Measurements from ENCODE around the gene GPR82. TPM values are rescaled to one million over a fixed set of nuclear protein-coding genes. Genes with fewer than 3 reads are reported as not detected.

The GPR82 gene
- total RNA-seq, 1 experiment from 2014 or later: not detected

- H2AFZ ChIP-seq (ENCODE audit: low read length): no peak overlapping the region
- no peak overlapping the region for H3K9ac ChIP-seq (ENCODE audit: low read length)
- H3K79me2 ChIP-seq (ENCODE audit: low read length): no peaks in the 10 kb centered on the region
- no peak overlapping the region for H3K4me2 ChIP-seq (ENCODE audit: low read depth, low read length, poor library complexity, severe bottlenecking)
- H3K27ac ChIP-seq (ENCODE audit: low read length): no peak overlapping the region
- no peaks in the 10 kb centered on the region for H3K36me3 ChIP-seq (ENCODE audit: insufficient read depth, low read length)
- DNase-seq: no peak
- no peak overlapping the region for H3K4me3 ChIP-seq (ENCODE audit: low read length)
- no peaks in the 10 kb centered on the region for H3K27me3 ChIP-seq (ENCODE audit: low read length)
- H3K9me3 ChIP-seq (ENCODE audit: low read length): no peaks in the 10 kb centered on the region
- H4K20me1 ChIP-seq (ENCODE audit: insufficient read depth, low read depth, low read length): no peaks in the 10 kb centered on the region
- peaks cover 5% of the 10 kb centered on the region for H3K4me1 ChIP-seq (ENCODE audit: low read length)
- no peaks in the 10 kb centered on the region for H3K9me2 ChIP-seq (replicated peaks; ENCODE audit: insufficient read depth, low read length)
Observed at GRCh38 chrX:41739871-41740270, 15.9 kb downstream of the GPR82 start.

- H3K79me2 ChIP-seq (ENCODE audit: low read length): no peaks in the 10 kb centered on the region
- H3K9ac ChIP-seq (ENCODE audit: low read length): no peak overlapping the region
- H3K27me3 ChIP-seq (ENCODE audit: low read length): no peaks in the 10 kb centered on the region
- no peaks in the 10 kb centered on the region for H3K36me3 ChIP-seq (ENCODE audit: insufficient read depth, low read length)
- no peaks in the 10 kb centered on the region for H3K9me3 ChIP-seq (ENCODE audit: low read length)
- no peak overlapping the region for H2AFZ ChIP-seq (ENCODE audit: low read length)
- H3K4me3 ChIP-seq (ENCODE audit: low read length): no peak overlapping the region
- H4K20me1 ChIP-seq (ENCODE audit: insufficient read depth, low read depth, low read length): no peaks in the 10 kb centered on the region
- H3K9me2 ChIP-seq (replicated peaks; ENCODE audit: insufficient read depth, low read length): no peaks in the 10 kb centered on the region
- H3K4me2 ChIP-seq (ENCODE audit: low read depth, low read length, poor library complexity, severe bottlenecking): no peak overlapping the region
- H3K4me1 ChIP-seq (ENCODE audit: low read length): no peaks in the 10 kb centered on the region
- no peak overlapping the region for H3K27ac ChIP-seq (ENCODE audit: low read length)
- DNase-seq: no peak
Observed at GRCh38 chrX:41750716-41751115, 26.7 kb downstream of the GPR82 start.

GRCh38 chrX:41758401-41758800 is 34.4 kb downstream of the GPR82 start:
- Histone ChIP-seq H3K9me2 (replicated peaks; ENCODE audit: insufficient read depth, low read length) (no peaks in the 10 kb centered on the region), H3K79me2 (ENCODE audit: low read length) (no peaks in the 10 kb centered on the region), H4K20me1 (ENCODE audit: insufficient read depth, low read depth, low read length) (no peaks in the 10 kb centered on the region), H2AFZ (ENCODE audit: low read length) (no peak overlapping the region), H3K9ac (ENCODE audit: low read length) (no peak overlapping the region), H3K27ac (ENCODE audit: low read length) (no peak overlapping the region), H3K9me3 (ENCODE audit: low read length) (no peaks in the 10 kb centered on the region), H3K36me3 (ENCODE audit: insufficient read depth, low read length) (no peaks in the 10 kb centered on the region), H3K4me3 (ENCODE audit: low read length) (no peak overlapping the region), H3K4me2 (ENCODE audit: low read depth, low read length, poor library complexity, severe bottlenecking) (no peak overlapping the region), H3K4me1 (ENCODE audit: low read length) (no peaks in the 10 kb centered on the region), H3K27me3 (ENCODE audit: low read length) (no peaks in the 10 kb centered on the region)
- no peak for DNase-seq

GRCh38 chrX:41759817-41760216 is 35.8 kb downstream of the GPR82 start:
- H3K27me3 ChIP-seq (ENCODE audit: low read length): no peaks in the 10 kb centered on the region
- no peaks in the 10 kb centered on the region for H3K9me3 ChIP-seq (ENCODE audit: low read length)
- no peaks in the 10 kb centered on the region for H3K79me2 ChIP-seq (ENCODE audit: low read length)
- H3K36me3 ChIP-seq (ENCODE audit: insufficient read depth, low read length): no peaks in the 10 kb centered on the region
- H2AFZ ChIP-seq (ENCODE audit: low read length): no peak overlapping the region
- no peak overlapping the region for H3K4me3 ChIP-seq (ENCODE audit: low read length)
- H3K9me2 ChIP-seq (replicated peaks; ENCODE audit: insufficient read depth, low read length): no peaks in the 10 kb centered on the region
- DNase-seq: peak; percentile 81
- H3K4me1 ChIP-seq (ENCODE audit: low read length): no peaks in the 10 kb centered on the region
- no peak overlapping the region for H3K9ac ChIP-seq (ENCODE audit: low read length)
- H3K4me2 ChIP-seq (ENCODE audit: low read depth, low read length, poor library complexity, severe bottlenecking): no peak overlapping the region
- no peak overlapping the region for H3K27ac ChIP-seq (ENCODE audit: low read length)
- H4K20me1 ChIP-seq (ENCODE audit: insufficient read depth, low read depth, low read length): no peaks in the 10 kb centered on the region

- H3K9me2 ChIP-seq (replicated peaks; ENCODE audit: insufficient read depth, low read length): no peaks in the 10 kb centered on the region
- H3K4me3 ChIP-seq (ENCODE audit: low read length): no peak overlapping the region
- H3K27me3 ChIP-seq (ENCODE audit: low read length): no peaks in the 10 kb centered on the region
- H3K79me2 ChIP-seq (ENCODE audit: low read length): no peaks in the 10 kb centered on the region
- no peak for DNase-seq
- no peak overlapping the region for H3K27ac ChIP-seq (ENCODE audit: low read length)
- no peak overlapping the region for H2AFZ ChIP-seq (ENCODE audit: low read length)
- H3K9me3 ChIP-seq (ENCODE audit: low read length): no peaks in the 10 kb centered on the region
- no peaks in the 10 kb centered on the region for H3K36me3 ChIP-seq (ENCODE audit: insufficient read depth, low read length)
- H3K4me2 ChIP-seq (ENCODE audit: low read depth, low read length, poor library complexity, severe bottlenecking): no peak overlapping the region
- H4K20me1 ChIP-seq (ENCODE audit: insufficient read depth, low read depth, low read length): no peaks in the 10 kb centered on the region
- no peak overlapping the region for H3K9ac ChIP-seq (ENCODE audit: low read length)
- H3K4me1 ChIP-seq (ENCODE audit: low read length): no peaks in the 10 kb centered on the region
Observed at GRCh38 chrX:41761169-41761568, 37.2 kb downstream of the GPR82 start.

- H4K20me1 ChIP-seq (ENCODE audit: insufficient read depth, low read depth, low read length): no peaks in the 10 kb centered on the region
- no peak overlapping the region for H3K9ac ChIP-seq (ENCODE audit: low read length)
- H3K4me3 ChIP-seq (ENCODE audit: low read length): no peak overlapping the region
- no peak overlapping the region for H3K4me2 ChIP-seq (ENCODE audit: low read depth, low read length, poor library complexity, severe bottlenecking)
- no peaks in the 10 kb centered on the region for H3K27me3 ChIP-seq (ENCODE audit: low read length)
- DNase-seq: no peak
- no peaks in the 10 kb centered on the region for H3K9me3 ChIP-seq (ENCODE audit: low read length)
- no peak overlapping the region for H3K27ac ChIP-seq (ENCODE audit: low read length)
- no peaks in the 10 kb centered on the region for H3K36me3 ChIP-seq (ENCODE audit: insufficient read depth, low read length)
- no peaks in the 10 kb centered on the region for H3K4me1 ChIP-seq (ENCODE audit: low read length)
- H3K9me2 ChIP-seq (replicated peaks; ENCODE audit: insufficient read depth, low read length): no peaks in the 10 kb centered on the region
- no peak overlapping the region for H2AFZ ChIP-seq (ENCODE audit: low read length)
- no peaks in the 10 kb centered on the region for H3K79me2 ChIP-seq (ENCODE audit: low read length)
Observed at GRCh38 chrX:41761702-41762101, 37.7 kb downstream of the GPR82 start.

- Histone ChIP-seq H3K4me1 (ENCODE audit: low read length) (no peaks in the 10 kb centered on the region), H3K9ac (ENCODE audit: low read length) (no peak overlapping the region)
Observed at GRCh38 chrX:41779030-41779564, 55.1 kb downstream of the GPR82 start.

More at GRCh38 chrX:41779030-41779564, 55.1 kb downstream of the GPR82 start:
- no peaks in the 10 kb centered on the region for H3K27me3 ChIP-seq (ENCODE audit: low read length)
- H3K9me3 ChIP-seq (ENCODE audit: low read length): no peaks in the 10 kb centered on the region
- no peak overlapping the region for H3K4me3 ChIP-seq (ENCODE audit: low read length)
- no peaks in the 10 kb centered on the region for H3K9me2 ChIP-seq (replicated peaks; ENCODE audit: insufficient read depth, low read length)
- no peak overlapping the region for H3K4me2 ChIP-seq (ENCODE audit: low read depth, low read length, poor library complexity, severe bottlenecking)
- H2AFZ ChIP-seq (ENCODE audit: low read length): no peak overlapping the region
- no peaks in the 10 kb centered on the region for H3K36me3 ChIP-seq (ENCODE audit: insufficient read depth, low read length)
- H4K20me1 ChIP-seq (ENCODE audit: insufficient read depth, low read depth, low read length): no peaks in the 10 kb centered on the region
- no peaks in the 10 kb centered on the region for H3K79me2 ChIP-seq (ENCODE audit: low read length)
- DNase-seq: no peak
- H3K27ac ChIP-seq (ENCODE audit: low read length): no peak overlapping the region

All from Karpas-422 (cell line).